Activated gamma-delta T cell treated with Interleukin-2 at 50 U/mL for 16 hours (primary cell): ENCODE data around the gene FILIP1.
"Not testable (repeated sequence)": the region's sequence is repeated elsewhere in the genome, so short reads cannot be mapped to it uniquely, and the experiment has no call there.

Experiments used
- DNase-seq: peaks from one replicate; pipeline ENCODE4 v3.0.0-alpha.2; 2020

Gene FILIP1

DNA sequence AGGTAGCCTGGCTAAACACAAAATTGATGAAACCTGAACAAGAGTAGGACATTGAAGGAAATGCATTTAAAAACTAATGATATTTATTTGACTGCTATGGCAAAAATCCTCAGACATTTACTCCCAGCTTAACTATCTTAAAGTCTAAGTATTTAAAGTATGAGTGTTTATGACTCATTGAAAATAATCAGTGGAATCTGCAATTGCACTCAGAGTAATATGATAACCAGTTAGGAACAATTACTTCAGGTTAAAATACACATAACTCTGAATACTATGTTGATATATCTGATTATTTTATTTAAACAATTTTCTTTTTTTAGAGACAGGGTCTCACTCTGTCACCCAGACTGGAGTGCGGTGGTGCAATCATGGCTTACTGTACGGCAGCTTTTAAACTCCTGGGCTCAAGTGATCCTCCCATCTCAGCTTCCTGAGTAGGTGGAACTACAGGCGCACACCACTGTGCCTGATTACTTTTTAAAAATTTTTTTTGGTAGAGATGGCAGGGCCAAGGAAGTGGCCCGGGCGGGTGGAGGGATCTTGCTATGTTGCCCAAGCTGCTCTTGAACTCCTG lies 43.9 kb downstream of the FILIP1 start:
- DNase-seq, result no peak

DNA sequence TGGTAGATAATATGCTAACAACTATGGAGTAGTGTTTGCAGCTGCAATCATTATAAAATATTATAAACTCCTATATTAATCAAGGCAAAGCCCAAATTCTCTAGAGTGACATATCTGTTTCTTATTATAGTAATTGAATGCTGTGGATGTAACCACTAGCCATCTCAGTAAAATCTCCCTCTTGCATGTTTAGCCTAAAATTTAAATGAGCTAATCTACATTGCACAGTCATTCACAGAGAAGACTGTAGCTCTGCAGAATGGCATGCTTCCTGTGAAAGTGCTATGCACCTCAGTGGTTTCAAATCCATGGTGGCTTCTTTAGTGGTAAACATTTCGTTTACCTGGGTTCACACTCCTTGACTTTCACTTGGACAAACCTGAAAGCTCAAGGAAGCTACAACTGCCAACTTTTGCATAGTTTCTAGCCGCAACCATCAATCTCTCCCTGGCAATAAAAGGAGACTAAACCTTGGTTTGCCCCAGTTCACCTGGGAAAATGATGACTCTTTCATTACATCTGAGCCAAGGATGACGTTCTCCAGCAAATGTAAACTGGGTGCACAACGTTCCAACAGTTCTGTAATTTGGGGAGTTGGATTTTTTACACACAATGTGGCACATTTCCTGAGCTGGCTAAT lies 47.2 kb downstream of the FILIP1 start:
- DNase-seq, result no peak

DNA sequence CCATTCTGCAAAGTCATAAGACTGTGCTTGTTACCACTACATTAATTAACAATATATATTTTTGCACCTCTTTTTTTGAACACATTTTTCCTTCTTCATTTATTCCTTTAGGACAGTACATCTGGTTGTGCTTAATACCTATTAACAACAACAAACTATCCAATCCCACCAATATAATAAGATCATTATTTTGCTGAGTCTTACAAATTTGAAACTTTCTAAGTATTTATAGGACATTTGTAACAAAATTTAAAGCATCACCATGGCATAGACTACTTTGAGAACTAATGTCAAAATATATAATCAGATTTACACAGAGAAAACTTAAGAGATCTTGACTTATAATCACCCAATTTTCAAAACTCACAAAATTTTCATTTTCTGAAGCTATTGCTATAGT lies 47.9 kb downstream of the FILIP1 start:
- DNase-seq, result no peak

DNA sequence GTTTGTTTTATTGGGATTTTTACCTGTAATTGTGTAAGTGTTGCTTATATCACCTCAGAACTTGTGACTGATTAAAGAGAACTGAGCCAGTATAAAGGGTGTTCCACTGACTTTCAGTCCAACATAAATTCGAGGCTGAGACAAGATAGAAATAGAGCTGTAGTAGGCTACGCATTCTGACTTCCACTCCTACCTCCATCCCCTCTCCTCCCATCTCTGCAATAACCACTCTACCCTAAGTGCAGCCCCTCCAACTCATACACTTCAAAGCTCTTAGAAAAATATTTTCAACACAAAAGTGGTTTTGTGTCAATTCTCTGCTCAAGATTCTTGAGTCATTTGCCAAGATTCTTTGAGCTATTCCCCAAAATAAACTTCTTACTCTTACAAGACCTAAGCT lies 48.7 kb downstream of the FILIP1 start:
- no peak for DNase-seq

DNA sequence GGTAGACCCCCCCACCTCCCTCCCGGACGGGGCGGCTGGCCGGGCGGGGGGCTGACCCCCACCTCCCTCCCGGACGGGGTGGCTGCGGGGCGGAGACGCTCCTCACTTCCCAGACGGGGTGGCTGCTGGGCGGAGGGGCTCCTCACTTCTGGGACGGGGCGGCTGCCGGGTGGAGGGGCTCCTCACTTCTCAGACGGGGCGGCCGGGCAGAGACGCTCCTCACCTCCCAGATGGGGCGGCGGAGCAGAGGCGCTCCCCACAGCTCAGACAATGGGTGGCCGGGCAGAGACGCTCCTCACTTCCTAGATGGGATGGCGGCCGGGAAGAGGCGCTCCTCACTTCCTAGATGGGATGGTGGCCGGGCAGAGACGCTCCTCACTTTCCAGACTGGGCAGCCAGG lies 51.7 kb downstream of the FILIP1 start:
- DNase-seq, result not testable (repeated sequence)

DNA sequence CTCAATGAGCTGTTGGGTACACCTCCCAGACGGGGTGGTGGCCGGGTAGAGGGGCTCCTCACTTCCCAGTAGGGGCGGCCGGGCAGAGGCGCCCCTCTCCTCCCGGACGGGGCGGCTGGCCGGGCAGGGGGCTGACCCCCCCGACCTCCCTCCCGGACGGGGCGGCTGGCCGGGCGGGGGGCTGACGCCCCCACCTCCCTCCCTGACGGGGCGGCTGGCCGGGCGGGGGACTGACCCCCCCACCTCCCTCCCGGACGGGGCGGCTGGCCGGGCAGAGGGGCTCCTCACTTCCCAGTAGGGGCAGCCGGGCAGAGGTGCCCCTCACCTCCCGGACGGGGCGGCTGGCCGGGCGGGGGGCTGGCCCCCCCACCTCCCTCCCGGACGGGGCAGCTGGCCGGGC lies 52.1 kb downstream of the FILIP1 start:
- DNase-seq, result not testable (repeated sequence)

DNA sequence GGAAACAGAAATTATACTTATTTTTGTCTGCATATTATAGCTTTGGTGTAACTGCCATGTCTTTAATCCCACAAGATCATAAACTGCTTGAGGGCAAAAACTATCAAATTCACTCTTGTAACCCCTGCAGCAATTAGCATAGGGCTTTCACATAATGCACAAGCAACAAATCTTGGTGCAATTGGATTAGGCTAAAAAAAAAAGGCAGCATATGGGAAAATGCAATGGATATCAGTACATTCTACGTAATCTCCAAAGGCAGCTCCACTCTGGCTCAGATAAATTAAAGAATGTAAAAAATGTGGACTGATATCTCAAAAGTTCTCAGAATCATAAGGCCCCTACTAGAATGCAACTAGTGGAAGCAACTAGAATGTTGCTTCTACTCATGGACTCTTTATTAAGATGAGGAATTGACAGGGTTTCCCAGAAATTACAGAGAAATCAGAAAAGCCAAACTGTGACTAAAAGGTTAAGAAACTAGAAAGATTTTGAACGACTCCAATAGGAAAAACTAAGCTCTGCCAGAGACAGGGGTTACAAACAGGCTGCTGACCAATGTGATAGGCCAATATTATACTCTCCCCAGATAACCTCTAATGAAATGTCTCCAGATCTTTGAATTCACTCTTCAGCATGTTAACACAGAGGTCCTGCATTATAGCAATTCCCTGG lies 55.0 kb downstream of the FILIP1 start:
- no peak for DNase-seq

DNA sequence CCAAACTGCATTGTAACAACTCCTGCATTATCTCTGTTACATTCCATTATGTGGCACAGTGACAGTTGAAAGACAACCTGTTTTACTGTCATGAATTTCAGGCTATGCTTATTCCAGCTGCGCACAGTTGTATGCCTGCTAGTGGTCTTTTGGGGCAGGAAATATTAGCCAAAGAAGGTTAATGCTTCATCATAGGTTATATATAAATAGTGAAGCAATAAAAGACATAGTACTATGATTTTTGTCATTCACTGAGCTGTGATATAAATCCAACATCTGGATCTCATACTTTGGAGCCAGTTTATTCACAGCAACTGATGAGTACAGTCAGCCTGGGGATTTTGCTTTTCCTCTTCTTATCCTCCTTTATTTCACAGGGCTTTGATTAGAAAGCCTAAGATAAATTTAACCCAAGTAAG lies 55.6 kb downstream of the FILIP1 start:
- DNase-seq, result no peak

DNA sequence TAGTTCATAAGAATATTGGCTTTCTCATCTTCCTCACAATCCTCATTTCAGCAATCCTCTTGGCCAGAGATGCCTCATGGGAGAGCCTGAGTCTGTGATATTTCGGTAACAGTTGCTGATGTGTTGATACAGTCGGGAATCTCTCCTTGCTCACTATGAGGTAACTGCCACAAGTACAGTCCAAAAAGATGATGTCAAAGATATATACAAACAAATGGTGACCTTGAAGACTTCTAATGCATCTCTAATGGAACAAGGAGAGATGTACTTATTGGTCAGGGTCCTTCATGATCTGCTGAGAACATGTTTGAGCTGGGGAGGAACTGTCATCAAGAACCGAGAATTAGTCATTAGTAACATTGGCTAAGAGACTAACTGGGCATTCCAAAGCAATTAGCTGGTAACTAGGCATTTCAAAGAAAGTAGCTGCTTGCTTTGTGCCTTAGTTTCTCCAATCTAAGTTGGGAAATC lies 56.1 kb downstream of the FILIP1 start:
- no peak for DNase-seq

DNA sequence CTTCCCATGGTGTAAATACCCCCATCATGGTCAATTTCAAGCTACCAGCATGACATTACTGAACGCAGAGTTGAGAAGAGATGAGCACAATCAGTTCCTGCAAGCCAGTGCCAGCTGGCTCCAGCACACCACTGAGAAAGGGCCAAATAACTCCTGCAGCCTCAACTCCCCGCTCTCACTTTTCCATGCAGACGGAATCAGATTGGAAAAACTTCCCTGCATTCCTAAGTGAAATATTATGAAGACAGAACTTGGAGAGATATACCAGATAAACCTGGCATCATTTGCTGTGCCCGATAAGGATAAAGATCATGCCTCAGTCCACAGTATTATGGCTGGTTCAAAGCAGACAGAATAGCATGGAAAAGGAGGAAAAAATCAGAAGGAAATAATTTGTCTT lies 56.7 kb downstream of the FILIP1 start:
- no peak for DNase-seq

DNA sequence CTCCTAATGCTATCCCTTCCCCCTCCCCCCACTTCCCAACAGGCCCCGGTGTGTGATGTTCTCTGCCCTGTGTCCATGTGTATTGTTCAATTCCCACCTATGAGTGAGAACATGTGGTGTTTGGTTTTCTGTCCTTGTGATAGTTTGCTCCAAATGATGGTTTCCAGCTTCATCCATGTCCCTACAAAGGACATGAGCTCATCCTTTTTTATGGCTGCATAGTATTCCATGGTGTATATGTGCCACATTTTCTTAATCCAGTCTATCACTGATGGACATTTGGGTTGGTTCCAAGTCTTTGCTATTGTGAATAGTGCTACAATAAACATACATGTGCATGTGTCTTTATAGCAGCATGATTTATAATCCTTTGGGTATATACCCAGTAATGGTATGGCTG lies 60.8 kb downstream of the FILIP1 start:
- DNase-seq, result not testable (repeated sequence)

DNA sequence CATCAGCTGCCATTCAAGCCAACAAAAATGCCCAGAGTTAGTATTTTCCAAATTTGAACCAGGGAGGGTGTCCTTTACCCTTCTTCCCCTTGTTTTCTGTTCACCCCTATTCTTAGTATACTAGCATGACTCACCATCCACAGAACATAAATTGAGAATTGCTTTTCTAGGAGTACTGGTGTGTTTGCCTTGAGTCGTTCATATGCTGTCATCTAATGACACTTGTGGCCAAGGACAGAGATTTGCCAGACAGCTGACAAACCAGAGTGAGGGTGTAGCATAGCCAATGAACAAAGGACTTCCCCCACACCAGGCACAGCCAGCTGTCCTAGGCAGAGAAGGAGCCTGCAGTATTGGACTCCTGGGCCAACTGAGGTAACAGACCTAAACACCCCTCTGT lies 62.2 kb downstream of the FILIP1 start:
- DNase-seq, result no peak

DNA sequence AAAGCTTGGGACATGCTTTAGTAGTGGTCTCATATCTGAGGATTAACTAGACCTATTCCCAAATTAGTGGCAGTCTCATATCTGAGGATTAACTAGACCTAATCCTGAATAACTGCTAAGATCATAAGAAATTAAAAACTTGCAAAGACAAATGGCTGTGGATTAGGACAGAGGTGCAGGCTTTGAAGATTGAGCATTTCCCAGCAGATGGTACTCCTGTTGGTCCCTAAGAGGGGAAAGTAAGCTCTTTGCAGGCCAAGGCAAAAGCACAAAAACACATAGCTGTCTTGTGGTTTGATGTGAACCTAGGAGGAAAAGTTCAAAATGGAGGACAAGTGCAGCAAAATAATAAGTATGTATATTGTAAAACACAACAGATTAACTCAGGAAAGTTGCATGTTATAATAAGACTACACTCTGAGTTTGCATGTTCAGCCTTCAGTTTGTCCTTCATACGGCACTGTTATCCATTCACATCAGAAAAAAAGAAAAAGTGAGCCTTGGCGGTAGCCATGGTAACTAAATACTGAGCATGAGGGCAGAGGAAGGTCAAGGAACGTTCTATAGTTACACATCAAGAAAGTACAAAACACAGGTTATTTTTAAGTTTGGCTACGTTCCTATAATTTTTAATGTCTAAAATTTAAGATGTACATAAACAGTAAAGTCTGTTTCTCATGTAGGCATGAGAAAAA lies 62.8 kb downstream of the FILIP1 start:
- DNase-seq, result no peak

DNA sequence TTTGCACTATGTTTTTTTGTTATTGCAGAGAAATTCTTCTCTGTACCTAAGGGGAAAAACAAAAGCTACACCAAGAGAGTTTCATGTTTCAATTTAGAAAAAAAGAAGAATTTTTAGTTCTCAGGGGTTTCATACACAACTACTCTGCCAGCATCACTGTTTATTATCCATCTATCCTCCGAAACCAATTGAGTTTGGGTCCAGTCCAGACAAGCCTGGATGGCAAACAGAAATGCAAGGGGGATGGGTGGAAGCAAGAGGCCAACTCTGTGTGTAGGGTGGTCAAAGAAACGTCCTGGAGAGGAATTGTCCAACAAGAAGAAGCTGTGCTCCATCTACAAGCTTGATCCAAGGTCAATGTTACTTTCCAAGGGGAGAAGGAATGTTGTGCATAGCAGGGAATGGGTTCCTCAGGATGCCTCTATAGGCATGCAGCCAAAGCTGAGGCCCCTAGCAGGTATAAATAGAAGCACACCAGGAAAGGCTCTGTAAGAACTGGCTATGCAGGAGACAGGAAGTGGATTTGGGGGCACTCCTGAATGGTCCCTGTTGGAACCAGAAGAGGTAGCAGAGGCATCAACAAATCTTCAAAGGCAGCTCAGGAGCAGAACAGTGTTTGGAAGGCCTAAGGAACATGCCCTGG lies 64.4 kb downstream of the FILIP1 start:
- no peak for DNase-seq

DNA sequence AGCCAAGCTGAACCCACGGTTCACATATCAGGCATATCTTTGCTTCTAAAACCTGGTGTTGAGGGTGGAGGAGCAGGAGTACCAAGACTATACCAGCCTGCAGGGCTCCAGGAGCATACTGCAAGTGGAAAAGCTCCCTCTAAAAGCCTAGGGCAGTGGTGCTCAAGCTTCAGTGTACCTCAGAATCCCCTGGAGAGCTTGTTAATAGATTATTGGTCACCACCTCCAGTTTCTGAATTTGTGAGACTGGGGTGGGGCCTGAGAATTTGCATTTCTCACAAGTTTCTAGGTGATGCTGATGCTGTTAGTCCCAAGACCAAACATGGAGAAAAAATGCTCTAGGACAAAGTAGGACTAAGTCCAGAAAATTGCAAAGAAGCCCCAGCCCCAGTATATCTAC lies 65.4 kb downstream of the FILIP1 start:
- DNase-seq, result no peak

DNA sequence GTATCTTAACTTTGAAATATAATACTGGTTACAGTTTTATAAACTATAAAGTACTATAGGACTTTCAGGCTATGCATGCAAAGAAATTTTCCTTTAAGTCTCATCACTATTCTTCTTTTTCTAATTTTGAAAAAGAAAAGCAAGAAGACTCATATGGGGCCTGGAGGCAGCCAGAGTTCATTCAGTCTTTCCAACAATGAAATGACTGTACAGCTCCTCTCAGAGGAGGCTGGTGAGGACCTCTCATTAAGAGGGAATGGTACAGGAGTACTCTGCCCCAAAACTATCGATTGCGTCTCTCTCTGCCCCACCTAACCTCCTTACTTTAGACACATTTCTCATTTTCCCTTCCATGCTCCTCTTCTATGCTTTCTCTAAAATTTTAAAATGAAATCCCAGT lies 66.3 kb downstream of the FILIP1 start:
- no peak for DNase-seq

DNA sequence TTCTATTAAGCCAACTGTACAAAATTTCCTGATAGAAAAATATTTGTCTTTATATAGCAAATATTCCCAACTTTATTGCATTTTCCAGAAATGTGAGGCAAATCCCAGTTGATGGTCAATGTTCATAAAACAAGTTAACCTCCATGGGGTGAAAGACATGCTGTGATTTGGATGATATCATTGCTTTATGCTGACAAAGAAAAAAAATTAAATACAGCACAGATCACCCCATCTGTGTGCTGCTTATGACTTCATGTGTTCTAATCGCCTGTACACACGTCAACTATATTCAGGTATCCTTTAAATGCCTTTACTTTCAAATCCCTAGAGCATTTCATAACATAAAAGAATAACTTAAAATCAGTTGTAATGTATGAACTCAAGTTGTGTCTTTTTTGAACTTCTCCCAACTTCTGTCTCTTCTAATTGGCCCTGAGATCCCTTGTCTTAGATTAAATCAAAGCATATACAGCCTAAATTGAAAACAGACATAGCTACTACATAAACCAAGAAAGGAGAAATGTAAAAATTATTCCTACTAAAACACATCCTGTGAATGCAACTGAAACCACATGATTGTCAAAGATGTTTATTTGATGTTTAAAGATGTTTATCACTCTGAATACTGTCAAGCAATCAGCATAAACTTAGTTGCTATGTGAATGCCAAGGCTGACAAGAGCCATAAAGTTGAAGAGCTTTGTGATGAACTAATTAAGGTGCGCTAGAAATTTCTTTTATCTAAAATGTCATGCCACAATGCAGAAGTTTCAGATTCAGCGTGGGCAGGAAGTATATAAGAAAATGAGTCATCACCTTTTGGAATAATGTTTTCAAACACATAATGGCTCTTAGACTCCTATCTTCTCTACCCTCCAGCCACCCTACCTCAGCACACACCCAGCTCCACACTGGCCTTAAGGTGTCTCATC lies 68.7 kb downstream of the FILIP1 start:
- no peak for DNase-seq

DNA sequence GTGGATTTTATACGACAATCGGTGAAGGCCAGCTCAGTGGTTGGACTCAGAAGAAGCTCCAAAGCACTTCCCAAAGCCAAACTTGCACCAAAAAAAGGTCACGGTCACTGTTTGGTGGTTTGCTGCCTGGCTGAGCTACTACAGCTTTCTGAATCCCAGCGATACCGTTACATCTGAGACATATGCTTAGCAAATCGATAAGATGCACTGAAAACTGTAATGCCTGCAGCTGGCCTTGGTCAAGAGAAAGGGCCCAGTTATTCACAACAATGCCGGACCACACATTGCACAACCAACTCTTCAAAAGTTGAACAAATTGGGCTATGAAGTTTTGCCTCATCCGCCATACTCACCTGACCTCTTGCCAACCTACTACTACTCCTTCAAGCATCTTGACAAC lies 70.2 kb downstream of the FILIP1 start:
- no peak for DNase-seq

DNA sequence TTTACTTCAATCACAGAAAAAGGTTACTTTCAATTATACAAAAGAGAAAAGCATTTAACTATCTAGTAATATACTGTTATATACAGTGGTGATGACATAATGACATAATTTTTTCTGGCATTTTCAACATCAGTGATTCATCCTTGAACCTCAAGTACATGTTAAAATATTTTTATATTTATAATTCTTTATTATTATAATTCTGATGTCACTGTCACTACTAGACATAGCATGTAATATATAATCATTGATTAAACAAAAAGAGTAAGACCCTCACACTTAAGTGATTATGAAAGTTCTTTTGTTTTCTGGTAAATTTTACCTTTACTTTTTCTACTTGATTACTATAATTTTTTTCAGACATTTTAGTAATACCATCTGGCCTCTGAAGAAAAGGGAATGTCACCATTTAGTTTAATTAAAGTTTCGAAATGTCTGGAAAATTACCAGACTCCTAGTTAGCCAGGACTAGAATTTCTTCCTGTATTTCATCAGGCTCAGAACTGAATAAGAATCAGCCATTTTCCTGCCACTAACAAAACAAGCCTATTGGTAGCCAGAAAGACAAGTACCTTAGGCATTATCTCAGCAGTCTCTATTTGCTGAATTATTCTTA lies 71.5 kb downstream of the FILIP1 start:
- DNase-seq, result no peak

DNA sequence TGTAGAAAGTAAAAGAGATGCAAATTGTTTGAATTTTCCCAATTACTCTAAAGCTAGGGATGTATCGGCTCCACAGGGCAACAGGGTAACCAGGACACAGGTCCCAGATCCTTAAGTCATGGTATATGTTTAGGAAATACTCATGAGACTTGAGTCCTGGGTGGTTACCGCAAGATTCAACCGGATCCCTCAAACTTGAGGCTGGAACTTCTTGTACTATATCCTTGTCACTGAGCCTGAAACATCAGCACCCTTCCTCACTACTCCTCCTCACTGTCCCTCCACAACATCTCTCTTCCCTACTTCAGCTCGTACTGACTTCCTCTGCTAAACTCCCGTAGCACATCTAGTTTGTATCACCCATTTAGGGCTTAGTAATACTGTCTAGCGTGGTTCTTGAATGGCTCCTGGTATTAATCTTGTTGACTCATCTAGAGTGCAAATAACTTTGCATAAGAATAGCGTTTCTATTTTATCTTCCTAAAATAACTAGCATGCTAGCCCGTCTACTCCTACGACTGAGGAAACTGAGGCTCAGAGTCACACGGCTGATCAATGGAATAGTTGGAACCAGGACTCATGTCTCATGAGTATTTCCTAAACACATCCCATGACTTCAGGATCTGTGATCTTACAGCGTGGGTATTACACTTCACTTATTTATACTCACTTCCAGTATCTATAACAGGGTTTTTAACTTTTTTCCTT lies 72.1 kb downstream of the FILIP1 start:
- no peak for DNase-seq

DNA sequence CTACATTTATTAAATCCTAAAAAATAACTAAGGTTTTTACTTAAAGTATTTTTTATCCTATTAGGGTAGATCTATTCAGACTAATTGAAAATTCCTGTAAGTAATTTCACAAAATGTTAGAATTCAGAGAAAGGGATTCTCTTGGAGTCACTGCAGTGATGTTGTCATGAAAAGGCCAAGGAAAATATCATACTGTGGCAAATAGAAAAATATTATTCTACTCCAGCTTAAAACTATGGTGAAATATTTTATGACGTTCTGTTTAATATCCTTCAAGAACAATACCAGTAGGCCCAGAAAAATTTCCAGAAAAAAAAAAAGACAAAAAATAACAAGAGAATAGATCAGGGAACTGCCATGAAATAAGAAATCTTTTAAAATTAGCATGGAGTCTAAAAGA lies 73.6 kb downstream of the FILIP1 start:
- no peak for DNase-seq
